ENCODE measurements around the gene AFDN.

DNA sequence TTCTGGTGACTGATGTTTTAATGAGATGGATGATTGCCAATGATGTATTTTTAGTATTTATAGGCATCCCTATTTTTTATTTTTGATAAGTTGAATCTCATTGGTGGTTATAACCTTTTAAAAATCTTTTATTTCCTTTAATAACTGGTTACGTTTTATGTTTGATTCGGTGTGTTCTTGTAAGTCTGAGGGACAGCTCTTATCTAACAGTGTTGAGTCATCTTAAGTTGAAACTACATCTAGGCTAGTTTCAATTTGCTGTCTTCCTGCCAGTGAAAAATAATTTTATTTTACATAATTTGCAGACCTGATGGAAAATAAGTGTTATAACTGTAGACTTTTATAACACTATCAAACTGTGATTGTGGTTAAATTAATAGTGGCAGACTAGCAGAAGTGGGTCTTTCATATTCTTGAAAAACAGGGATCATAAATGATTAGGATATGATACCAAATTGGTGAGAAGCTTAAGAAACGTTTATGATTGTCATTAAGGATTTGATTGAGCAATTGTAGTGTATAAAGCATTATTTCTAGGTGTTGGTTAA, 4.6 kb downstream of the AFDN start:
- TF ChIP-seq, protein P1, sequence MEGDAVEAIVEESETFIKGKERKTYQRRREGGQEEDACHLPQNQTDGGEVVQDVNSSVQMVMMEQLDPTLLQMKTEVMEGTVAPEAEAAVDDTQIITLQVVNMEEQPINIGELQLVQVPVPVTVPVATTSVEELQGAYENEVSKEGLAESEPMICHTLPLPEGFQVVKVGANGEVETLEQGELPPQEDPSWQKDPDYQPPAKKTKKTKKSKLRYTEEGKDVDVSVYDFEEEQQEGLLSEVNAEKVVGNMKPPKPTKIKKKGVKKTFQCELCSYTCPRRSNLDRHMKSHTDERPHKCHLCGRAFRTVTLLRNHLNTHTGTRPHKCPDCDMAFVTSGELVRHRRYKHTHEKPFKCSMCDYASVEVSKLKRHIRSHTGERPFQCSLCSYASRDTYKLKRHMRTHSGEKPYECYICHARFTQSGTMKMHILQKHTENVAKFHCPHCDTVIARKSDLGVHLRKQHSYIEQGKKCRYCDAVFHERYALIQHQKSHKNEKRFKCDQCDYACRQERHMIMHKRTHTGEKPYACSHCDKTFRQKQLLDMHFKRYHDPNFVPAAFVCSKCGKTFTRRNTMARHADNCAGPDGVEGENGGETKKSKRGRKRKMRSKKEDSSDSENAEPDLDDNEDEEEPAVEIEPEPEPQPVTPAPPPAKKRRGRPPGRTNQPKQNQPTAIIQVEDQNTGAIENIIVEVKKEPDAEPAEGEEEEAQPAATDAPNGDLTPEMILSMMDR (conservative IDR thresholded peaks at IDR 0.05 in 1 of 2, IDR thresholded peaks at IDR 0.05 in 1 of 2; ENCODE audit: extremely low read depth in 1 of 2, insufficient read depth in 1 of 2, low read depth in 1 of 2, low read length in 2 of 2) = no peak
- no peak for TF ChIP-seq EZH2 (IDR thresholded peaks at IDR 0.05; ENCODE audit: borderline replicate concordance, low read length)
